GM06990 (cell line): Measurements from ENCODE around the gene LYPD1.

Experiments
- DNase-seq: peaks from one replicate; pipeline ENCODE4 v3.0.0-alpha.2; 2011; ENCODE audit not compliant: insufficient read length; ENCODE audit errors: extremely low read depth
- H3K27me3 ChIP-seq: replicated peaks from 2 replicates; pipeline ENCODE4 v1.6.0; 2011; ENCODE audit warnings: low read length; ENCODE audit not compliant: control insufficient read depth, insufficient read depth
- H3K36me3 ChIP-seq: 2 replicates; pipeline ENCODE4 v1.5.1; 2011; ENCODE audit warnings: low read length; ENCODE audit not compliant: control insufficient read depth, insufficient read depth
- H3K4me3 ChIP-seq: replicated peaks from 2 replicates; pipeline ENCODE4 v1.5.1; 2011; ENCODE audit warnings: low read depth, mild to moderate bottlenecking, control low read depth, low read length
- CTCF ChIP-seq: IDR thresholded peaks from 2 replicates; pipeline ENCODE4 v1.5.1; 2011; ENCODE audit warnings: low read length, control low read depth, mild to moderate bottlenecking, inconsistent platforms; ENCODE audit not compliant: insufficient read depth, poor library complexity, severe bottlenecking

Gene LYPD1

DNA sequence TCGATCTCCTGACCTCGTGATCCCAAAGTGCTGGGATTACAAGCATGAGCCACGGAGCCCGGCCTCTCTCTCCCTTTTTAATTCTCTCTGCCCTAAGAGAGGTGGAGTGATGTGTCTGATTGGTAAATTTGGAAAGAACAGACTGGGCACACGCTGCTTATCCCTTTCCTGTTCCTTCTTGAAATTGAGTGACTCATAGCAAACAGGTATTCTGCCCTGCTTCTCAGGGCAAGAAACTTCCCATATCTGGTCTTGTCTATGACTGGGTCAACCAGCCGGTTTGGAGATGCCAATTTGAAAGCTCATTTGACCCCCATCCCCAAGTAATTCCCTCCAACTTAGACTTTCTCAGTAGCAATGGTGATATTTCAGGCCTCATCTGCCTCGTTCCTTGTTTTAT lies 15.0 kb downstream of the LYPD1 start:
- no peak for TF ChIP-seq CTCF
- DNase-seq: no peak
- Histone ChIP-seq H3K27me3 (no peaks in the 10 kb centered on the region), H3K36me3 (no peaks in the 10 kb centered on the region), H3K4me3 (no peak overlapping the region)

- no peak for DNase-seq
- Histone ChIP-seq H3K4me3 (no peak overlapping the region), H3K27me3 (no peaks in the 10 kb centered on the region), H3K36me3 (no peaks in the 10 kb centered on the region)
- TF ChIP-seq CTCF: no peak
Observed at GRCh38 chr2:132654335-132654734, 15.7 kb downstream of the LYPD1 start.

- no peak for TF ChIP-seq CTCF
- no peaks in the 10 kb centered on the region for H3K27me3 ChIP-seq
- DNase-seq: no peak
- H3K36me3 ChIP-seq: no peaks in the 10 kb centered on the region
- no peak overlapping the region for H3K4me3 ChIP-seq
Observed at GRCh38 chr2:132652474-132652873, 17.5 kb downstream of the LYPD1 start.

GRCh38 chr2:132651115-132652045 lies 18.6 kb downstream of the LYPD1 start:
- H3K27me3 ChIP-seq: no peaks in the 10 kb centered on the region
- no peaks in the 10 kb centered on the region for H3K36me3 ChIP-seq
- peak; percentile 56 for TF ChIP-seq CTCF
- no peak for DNase-seq
- no peak overlapping the region for H3K4me3 ChIP-seq

DNA sequence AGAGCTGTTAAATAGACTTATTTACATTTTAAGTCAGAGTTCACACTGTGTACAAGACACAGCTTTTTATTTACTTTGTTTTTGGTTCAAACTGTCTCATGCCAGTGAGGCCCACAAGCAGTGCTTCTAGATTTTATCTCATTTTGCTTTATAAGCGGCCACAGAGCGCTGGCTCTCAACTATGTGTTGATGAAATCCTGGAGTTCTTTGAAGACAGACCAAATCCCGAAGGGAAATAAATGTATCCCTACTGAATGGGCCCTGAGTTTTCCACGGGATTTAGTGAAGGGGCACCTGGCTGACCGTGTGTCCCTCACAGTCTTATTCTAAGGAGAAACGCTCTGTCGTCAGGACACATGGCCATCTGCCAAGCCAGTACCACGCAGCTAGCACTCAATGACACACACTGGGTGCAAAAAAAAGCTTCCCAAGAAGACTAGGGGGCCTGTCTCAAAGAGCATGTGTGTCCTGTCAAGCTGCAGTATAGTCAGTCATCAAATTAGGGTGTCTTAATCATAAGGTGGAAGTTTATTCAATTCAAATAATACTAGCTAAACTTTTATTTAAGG lies 23.4 kb downstream of the LYPD1 start:
- no peaks in the 10 kb centered on the region; the same call in 1 of the 2 replicates for H3K27me3 ChIP-seq
- no peaks in the 10 kb centered on the region for H3K36me3 ChIP-seq
- no peak for DNase-seq
- H3K4me3 ChIP-seq: no peak overlapping the region
- no peak for TF ChIP-seq CTCF
